ENCODE results near the gene FBRSL1.

DNA sequence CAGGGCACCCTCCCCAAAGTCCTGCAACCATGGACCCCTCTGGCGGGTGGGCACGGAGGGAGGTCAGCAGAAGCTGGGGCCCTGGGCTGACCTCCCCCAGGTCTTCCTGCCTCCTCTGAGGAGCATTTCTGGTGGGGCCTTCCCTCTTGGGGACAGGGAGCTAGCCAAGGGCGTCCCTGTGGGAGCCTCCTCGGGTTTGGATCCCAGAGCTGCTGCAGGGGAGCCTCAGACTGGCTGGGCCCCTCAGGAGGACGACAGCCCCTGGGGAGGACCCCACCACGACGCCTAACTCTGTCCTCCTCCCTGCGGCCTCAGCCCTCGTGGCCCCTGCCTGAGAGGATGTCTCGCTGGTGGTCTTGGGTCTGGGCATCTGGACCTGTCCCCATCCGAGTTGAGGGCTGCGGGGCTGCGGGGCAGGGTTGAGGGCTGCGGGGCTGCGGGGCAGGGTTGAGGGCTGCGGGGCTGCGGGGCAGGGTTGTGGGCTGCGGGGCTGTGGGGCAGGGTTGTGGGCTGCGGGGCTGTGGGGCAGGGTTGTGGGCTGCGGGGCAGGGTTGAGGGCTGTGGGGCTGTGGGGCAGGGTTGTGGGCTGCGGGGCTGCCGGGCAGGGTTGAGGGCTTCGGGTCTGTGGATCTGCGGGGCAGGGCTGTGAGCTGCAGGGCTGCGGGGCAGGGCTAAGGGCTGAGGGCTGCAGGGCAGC is 37.4 kb downstream of the FBRSL1 start:
- no peak for TF ChIP-seq EZH2 (IDR thresholded peaks at IDR 0.05; ENCODE audit: borderline replicate concordance, low read depth, low read length, poor library complexity, severe bottlenecking)
- TF ChIP-seq, protein P1, sequence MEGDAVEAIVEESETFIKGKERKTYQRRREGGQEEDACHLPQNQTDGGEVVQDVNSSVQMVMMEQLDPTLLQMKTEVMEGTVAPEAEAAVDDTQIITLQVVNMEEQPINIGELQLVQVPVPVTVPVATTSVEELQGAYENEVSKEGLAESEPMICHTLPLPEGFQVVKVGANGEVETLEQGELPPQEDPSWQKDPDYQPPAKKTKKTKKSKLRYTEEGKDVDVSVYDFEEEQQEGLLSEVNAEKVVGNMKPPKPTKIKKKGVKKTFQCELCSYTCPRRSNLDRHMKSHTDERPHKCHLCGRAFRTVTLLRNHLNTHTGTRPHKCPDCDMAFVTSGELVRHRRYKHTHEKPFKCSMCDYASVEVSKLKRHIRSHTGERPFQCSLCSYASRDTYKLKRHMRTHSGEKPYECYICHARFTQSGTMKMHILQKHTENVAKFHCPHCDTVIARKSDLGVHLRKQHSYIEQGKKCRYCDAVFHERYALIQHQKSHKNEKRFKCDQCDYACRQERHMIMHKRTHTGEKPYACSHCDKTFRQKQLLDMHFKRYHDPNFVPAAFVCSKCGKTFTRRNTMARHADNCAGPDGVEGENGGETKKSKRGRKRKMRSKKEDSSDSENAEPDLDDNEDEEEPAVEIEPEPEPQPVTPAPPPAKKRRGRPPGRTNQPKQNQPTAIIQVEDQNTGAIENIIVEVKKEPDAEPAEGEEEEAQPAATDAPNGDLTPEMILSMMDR (conservative IDR thresholded peaks at IDR 0.05; ENCODE audit: low read depth, low read length): no peak
